Measurements from ENCODE around the gene METTL16.

- TF ChIP-seq CTCF (IDR thresholded peaks at IDR 0.05) (no peak), POLR2A (IDR thresholded peaks at IDR 0.05) (peak in 3 of 4 donors; percentile 48 to 82 (median 82)), EP300 (IDR thresholded peaks at IDR 0.05) (no peak)
Measured at GRCh38 chr17:2511462-2512369, at the start of gene METTL16.
